T-helper 17 cell (primary cell): ENCODE data around the gene MNDA. TPM values are rescaled to one million over a fixed set of nuclear protein-coding genes. Genes with fewer than 3 reads are reported as not detected.
A peak's percentile ranks its signal among the peaks of the same experiment; 100 is the strongest.
"Not testable (repeated sequence)": the region's sequence is repeated elsewhere in the genome, so short reads cannot be mapped to it uniquely, and the experiment has no call there.

Source experiments
- ATAC-seq: fragments of 150-1000 bp; cut with Tn5 transposase; 2 replicates; pipeline ENCODE4 v1.10.0; 2021; ENCODE audit warnings: mild to moderate bottlenecking, moderate library complexity
- DNase-seq, 3 donors: peaks; one replicate each; pipeline versions ENCODE4 v3.0.0 to v3.0.0-alpha.2; 2020 to 2021
- H3K9me3 ChIP-seq: one replicate; pipeline ENCODE4 v1.7.0; 2013; ENCODE audit warnings: low read length, mild to moderate bottlenecking; ENCODE audit not compliant: control insufficient read depth, poor library complexity, severe bottlenecking
- H3K27ac Mint-ChIP-seq: one replicate; pipeline ENCODE4 v1.8.0; 2022; ENCODE audit warnings: mild to moderate bottlenecking, moderate library complexity, mixed read lengths
- H3K27me3 Mint-ChIP-seq: one replicate; pipeline ENCODE4 v1.8.0; 2022; ENCODE audit warnings: mixed read lengths
- H3K36me3 Mint-ChIP-seq: one replicate; pipeline ENCODE4 v1.8.0; 2022; ENCODE audit warnings: low read depth, mixed read lengths
- H3K4me1 Mint-ChIP-seq: one replicate; pipeline ENCODE4 v1.8.0; 2022; ENCODE audit warnings: mild to moderate bottlenecking, mixed read lengths
- H3K4me3 Mint-ChIP-seq: one replicate; pipeline ENCODE4 v1.8.0; 2022; ENCODE audit warnings: mild to moderate bottlenecking, moderate library complexity, mixed read lengths
- total RNA-seq, 4 donors: library from RNA in 2 of 4; stranded (reverse) in 2 of 4; gene quantifications; one replicate each; pipeline ENCODE4 v1.2.3 and lab custom pipeline; 2022 to 2026

The MNDA gene
- total RNA-seq, 2 donors from 2014 or later, result 0.99 to 5.2 TPM

DNA sequence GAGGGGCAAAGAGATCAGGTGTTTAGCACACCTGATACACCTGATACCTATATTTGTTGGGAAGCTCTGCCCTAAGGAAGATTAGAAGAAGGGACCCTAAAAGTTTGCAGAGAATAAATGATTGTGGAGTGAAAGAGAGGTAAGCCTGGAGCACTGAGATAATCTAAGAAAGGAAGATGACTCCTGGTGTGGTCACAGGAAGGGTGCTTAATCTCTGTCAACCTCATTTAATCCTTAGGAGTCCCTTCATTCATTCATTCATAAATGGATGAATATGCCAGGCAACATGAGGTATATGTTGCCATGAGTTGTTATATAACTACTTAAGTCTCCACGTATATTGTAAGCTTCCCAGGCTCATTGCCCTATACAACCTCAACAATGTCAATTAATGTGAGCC lies 16.2 kb upstream of the MNDA start:
- Mint-ChIP-seq H3K4me3 (no peak overlapping the region), H3K27me3 (peaks cover 11% of the 10 kb centered on the region), H3K36me3 (peaks cover 4% of the 10 kb centered on the region), H3K4me1 (peaks cover 22% of the 10 kb centered on the region), H3K27ac (no peak overlapping the region)
- ATAC-seq (no peak), DNase-seq (no peak)
- no peaks in the 10 kb centered on the region for H3K9me3 ChIP-seq

- DNase-seq (no peak), ATAC-seq (no peak)
- no peaks in the 10 kb centered on the region for H3K9me3 ChIP-seq
- H3K27ac Mint-ChIP-seq, result peak overlapping the region; percentile 87
- no peaks in the 10 kb centered on the region for H3K27me3 Mint-ChIP-seq
- peaks cover 19% of the 10 kb centered on the region for H3K4me1 Mint-ChIP-seq
- H3K36me3 Mint-ChIP-seq, result no peaks in the 10 kb centered on the region
- no peak overlapping the region for H3K4me3 Mint-ChIP-seq
Observed at GRCh38 chr1:158818560-158818959, 12.6 kb upstream of the MNDA start.

DNA sequence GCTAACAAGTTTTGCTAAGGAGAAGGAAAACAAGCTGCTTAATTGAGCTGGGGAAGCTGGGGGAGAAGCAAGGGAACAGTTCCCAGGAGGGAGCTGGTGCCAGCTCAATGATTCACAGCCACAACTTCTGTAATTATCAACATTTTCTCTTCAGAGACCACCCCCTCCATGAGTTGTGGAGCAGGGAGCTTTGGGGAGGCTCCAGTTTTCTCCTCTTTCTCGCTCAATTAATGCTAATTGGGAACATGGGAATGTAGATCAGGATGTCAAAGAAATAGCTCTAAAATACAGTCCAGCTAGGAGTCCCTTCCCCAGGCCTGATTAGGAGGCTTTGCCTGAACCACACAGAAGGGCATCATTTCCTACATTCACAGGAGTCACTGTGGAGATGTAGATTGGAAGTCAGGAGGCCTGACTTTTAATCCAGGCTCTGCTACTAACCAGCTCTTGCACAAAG lies 12.1 kb upstream of the MNDA start:
- peak overlapping the region; percentile 44 for H3K4me3 Mint-ChIP-seq
- H3K27ac Mint-ChIP-seq, result peak overlapping the region; percentile 87
- peak; percentile 14 for ATAC-seq

DNA sequence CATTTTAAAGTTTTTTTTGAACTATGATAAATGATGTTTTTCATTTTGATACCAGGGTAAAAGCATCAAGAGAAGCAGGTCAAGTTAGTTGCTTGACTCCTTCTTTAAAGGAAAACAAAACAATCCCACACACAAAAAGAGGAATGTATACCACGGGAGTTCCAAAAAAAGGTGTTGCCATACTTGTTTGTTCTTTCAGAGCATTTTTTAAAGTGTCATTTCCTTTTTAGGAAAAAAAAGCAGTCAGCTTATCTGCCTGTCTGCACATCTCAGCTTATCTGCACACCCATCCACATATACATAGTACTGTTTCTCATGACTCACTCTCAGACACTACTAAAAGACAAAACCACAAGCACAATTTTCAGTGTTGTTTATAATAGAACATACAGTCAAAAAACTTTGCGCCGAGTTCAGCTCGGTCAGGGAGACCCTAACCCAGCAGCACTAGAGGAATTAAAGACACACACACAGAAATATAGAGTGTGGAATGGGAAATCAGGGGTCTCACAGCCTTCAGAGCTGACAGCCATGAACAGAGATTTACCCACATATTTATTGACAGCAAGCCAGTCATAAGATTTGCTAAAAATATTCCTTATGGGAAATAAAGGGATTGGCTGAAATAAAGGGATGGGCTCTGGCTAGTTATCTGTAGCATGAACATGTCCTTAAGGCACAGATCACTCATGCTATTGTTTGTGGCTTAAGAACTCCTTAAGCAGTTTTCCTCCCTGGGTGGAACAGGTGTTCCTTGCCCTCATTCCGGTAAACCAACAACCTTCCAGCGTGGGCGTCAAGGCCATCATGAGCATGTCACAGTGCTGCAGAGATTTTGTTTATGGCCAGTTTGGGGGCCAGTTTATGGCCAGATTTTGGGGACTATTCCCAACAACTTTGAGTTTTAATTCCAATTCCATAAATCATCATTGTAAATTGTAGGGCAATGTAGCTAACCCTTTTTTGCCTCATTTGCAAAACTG lies 11.4 kb upstream of the MNDA start:
- DNase-seq (no peak), ATAC-seq (peak; percentile 84)
- Mint-ChIP-seq H3K27me3 (no peaks in the 10 kb centered on the region), H3K36me3 (no peaks in the 10 kb centered on the region), H3K4me3 (peak overlapping the region; percentile 44), H3K27ac (peak overlapping the region; percentile 87), H3K4me1 (peaks cover 19% of the 10 kb centered on the region)
- no peaks in the 10 kb centered on the region for H3K9me3 ChIP-seq

More for the DNA sequence above, 12.1 kb upstream of the MNDA start:
- no peaks in the 10 kb centered on the region for H3K27me3 Mint-ChIP-seq
- no peaks in the 10 kb centered on the region for H3K36me3 Mint-ChIP-seq
- no peaks in the 10 kb centered on the region for H3K9me3 ChIP-seq
- no peak for DNase-seq
- H3K4me1 Mint-ChIP-seq, result peaks cover 19% of the 10 kb centered on the region

DNA sequence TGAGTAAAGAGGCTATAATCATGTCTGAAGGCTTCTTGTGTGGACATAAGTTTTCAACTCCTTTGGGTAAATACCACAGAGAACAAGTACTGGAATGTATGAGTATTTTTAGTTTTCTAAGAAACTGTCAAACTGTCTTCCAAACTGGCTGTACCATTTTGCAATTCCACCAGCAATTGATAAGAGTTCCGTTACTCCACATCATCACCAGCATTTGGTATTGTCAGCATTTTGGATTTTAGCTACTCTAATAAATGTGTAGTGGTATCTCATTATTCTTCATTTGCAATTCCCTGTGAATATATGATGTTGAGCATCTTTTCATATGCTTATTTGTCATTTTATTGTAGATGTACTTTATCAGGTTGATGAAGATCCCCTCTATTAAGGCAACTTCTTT lies 9.4 kb upstream of the MNDA start:
- no peak for ATAC-seq
- DNase-seq, result no peak
- H3K27me3 Mint-ChIP-seq, result no peaks in the 10 kb centered on the region
- H3K36me3 Mint-ChIP-seq, result no peaks in the 10 kb centered on the region
- no peak overlapping the region for H3K27ac Mint-ChIP-seq
- H3K4me1 Mint-ChIP-seq, result peaks cover 19% of the 10 kb centered on the region
- H3K9me3 ChIP-seq, result no peaks in the 10 kb centered on the region
- H3K4me3 Mint-ChIP-seq, result no peak overlapping the region

DNA sequence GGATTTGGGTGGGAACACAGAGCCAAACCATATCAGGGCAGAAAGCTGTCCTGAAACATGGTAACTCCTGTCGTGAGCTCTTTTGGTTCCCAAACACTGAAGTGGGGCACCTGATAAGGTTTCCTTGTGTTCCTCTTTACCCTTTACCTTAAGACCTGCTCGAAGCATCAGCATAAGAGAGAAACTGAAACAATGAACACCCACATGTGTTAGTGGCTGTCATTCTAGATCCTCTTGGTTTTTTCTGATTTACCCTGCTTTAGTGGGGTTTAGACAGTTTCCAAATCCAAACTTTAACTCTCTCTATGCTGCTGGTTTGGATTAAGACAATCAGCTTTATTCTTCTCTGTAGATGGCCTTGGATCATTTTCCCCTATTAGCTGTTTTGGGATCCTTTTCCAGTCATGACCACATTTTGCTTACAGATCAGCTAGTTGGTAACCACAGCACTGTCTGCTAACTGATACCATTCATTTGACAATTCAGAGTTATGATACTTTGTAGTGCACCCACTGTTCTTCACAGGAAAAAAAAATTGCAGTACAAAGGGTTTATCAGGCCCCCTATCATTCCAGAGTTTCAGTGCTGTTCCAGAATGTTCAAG lies 975 bp upstream of the MNDA start:
- Mint-ChIP-seq H3K27me3 (no peaks in the 10 kb centered on the region), H3K4me3 (no peak overlapping the region), H3K36me3 (peaks cover 6% of the 10 kb centered on the region), H3K4me1 (peaks cover 2% of the 10 kb centered on the region), H3K27ac (no peak overlapping the region)
- DNase-seq (no peak), ATAC-seq (no peak)
- H3K9me3 ChIP-seq, result no peaks in the 10 kb centered on the region

- Mint-ChIP-seq H3K27me3 (no peaks in the 10 kb centered on the region), H3K27ac (no peak overlapping the region), H3K4me1 (peaks cover 2% of the 10 kb centered on the region), H3K4me3 (no peak overlapping the region), H3K36me3 (peaks cover 4% of the 10 kb centered on the region)
- no peaks in the 10 kb centered on the region for H3K9me3 ChIP-seq
- DNase-seq (no peak), ATAC-seq (no peak)
Observed at GRCh38 chr1:158833264-158833663, 2.1 kb downstream of the MNDA start.

DNA sequence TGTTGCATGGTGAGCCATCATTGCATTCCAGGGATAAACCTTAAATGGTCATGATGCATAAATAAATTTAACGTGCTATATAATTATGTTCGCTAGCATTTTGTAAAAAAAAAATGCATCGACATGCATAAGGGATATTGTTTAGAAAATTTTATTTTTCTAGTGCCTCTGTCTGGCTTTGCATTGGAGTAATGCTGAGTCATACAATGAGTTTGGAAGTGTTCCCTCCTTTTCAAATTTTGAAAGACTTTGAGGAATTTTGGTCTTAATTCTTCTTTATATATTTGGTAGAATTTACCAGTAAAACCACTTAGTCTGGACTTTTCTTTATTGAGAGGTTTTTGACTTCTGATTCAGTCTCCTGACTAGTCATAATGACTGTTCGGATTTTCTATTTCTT lies 4.9 kb downstream of the MNDA start:
- DNase-seq, result no peak
- Mint-ChIP-seq H3K4me3 (no peak overlapping the region), H3K27me3 (peaks cover 12% of the 10 kb centered on the region), H3K27ac (no peak overlapping the region), H3K36me3 (no peaks in the 10 kb centered on the region), H3K4me1 (no peaks in the 10 kb centered on the region)
- ATAC-seq, result no peak
- H3K9me3 ChIP-seq, result no peaks in the 10 kb centered on the region

DNA sequence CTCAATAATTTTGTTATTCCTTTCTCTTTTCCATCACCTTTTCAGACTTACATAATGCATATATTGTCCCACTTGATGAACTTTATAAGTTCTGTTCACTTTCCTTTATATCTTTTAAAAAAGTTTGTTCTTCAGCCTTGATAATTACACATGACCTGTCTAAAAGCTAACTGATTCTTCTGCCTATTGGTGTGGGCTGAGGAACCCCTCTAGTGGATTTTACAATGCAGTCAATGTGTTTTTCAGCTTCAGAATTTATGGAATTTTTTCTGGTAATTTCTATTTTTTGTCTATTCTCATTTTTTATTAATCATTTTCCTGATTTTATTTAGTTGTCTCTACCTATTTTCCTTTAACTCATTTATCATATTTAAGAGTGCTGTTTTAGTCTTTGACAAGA lies 7.5 kb downstream of the MNDA start:
- Mint-ChIP-seq H3K4me3 (no peak overlapping the region), H3K36me3 (peaks cover 3% of the 10 kb centered on the region), H3K4me1 (no peaks in the 10 kb centered on the region), H3K27ac (no peak overlapping the region), H3K27me3 (peaks cover 18% of the 10 kb centered on the region)
- ATAC-seq (no peak), DNase-seq (no peak)
- no peaks in the 10 kb centered on the region for H3K9me3 ChIP-seq

DNA sequence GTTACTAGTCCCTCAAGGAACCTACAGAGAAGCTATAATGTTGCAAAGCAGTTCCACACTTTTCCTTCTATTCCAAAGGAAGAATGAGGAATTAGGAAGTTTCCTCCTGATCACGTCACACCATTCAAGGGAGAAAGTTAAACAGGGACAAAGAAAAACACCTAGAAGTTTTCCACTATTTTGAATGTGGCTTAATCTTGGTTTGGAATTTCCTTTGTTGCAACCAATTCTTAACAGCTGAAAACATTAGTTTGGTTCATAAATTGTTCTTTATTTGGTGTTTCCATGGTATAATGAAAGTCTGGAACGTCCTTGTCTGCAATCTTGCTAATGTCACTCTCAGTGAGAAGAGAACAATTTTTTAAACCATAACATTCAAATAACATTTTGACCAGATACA lies 8.4 kb downstream of the MNDA start:
- H3K27me3 Mint-ChIP-seq, result peaks cover 27% of the 10 kb centered on the region
- no peaks in the 10 kb centered on the region for H3K9me3 ChIP-seq
- no peaks in the 10 kb centered on the region for H3K4me1 Mint-ChIP-seq
- no peak overlapping the region for H3K4me3 Mint-ChIP-seq
- DNase-seq (no peak), ATAC-seq (no peak)
- H3K27ac Mint-ChIP-seq, result no peak overlapping the region
- H3K36me3 Mint-ChIP-seq, result peaks cover 5% of the 10 kb centered on the region

GRCh38 chr1:158840236-158840635 lies 9.1 kb downstream of the MNDA start:
- no peak for ATAC-seq

GRCh38 chr1:158864595-158864994 lies 33.4 kb downstream of the MNDA start:
- H3K9me3 ChIP-seq, result no peaks in the 10 kb centered on the region
- no peak for ATAC-seq
- Mint-ChIP-seq H3K27ac (no peak overlapping the region), H3K4me3 (no peak overlapping the region), H3K27me3 (no peaks in the 10 kb centered on the region), H3K36me3 (no peaks in the 10 kb centered on the region), H3K4me1 (no peaks in the 10 kb centered on the region)
- DNase-seq, result no peak

More at GRCh38 chr1:158840236-158840635, 9.1 kb downstream of the MNDA start:
- Mint-ChIP-seq H3K4me1 (no peaks in the 10 kb centered on the region), H3K27ac (no peak overlapping the region), H3K27me3 (peaks cover 28% of the 10 kb centered on the region), H3K4me3 (no peak overlapping the region), H3K36me3 (peaks cover 5% of the 10 kb centered on the region)
- DNase-seq, result no peak
- H3K9me3 ChIP-seq, result no peaks in the 10 kb centered on the region

DNA sequence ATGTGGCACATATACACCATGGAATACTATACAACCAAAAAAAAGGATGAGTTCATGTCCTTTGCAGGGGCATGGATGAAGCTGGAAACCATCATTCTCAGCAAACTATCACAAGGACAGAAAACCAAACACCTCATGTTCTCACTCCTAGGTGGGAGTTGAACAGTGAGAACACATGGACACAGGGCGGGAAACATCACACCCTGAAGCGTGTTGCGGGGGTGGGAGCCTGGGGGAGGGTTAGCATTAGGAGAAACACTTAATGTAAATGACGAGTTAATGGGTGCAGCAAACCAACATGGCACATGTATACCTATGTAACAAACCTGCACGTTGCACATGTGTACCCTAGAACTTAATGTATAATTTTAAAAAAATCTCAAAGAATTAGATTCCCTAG lies 39.3 kb downstream of the MNDA start:
- H3K27ac Mint-ChIP-seq, H3K36me3 Mint-ChIP-seq, ATAC-seq, H3K9me3 ChIP-seq, H3K27me3 Mint-ChIP-seq, DNase-seq, H3K4me3 Mint-ChIP-seq, H3K4me1 Mint-ChIP-seq: not testable (repeated sequence)
